Raji (cell line): ENCODE results near the gene ARID1B.

Experiments used
- POLR2A ChIP-seq: IDR thresholded peaks from 2 replicates; pipeline ENCODE4 v1.6.1; 2011; ENCODE audit warnings: low read depth, low read length, control low read depth; ENCODE audit not compliant: insufficient read depth

The ARID1B gene

DNA sequence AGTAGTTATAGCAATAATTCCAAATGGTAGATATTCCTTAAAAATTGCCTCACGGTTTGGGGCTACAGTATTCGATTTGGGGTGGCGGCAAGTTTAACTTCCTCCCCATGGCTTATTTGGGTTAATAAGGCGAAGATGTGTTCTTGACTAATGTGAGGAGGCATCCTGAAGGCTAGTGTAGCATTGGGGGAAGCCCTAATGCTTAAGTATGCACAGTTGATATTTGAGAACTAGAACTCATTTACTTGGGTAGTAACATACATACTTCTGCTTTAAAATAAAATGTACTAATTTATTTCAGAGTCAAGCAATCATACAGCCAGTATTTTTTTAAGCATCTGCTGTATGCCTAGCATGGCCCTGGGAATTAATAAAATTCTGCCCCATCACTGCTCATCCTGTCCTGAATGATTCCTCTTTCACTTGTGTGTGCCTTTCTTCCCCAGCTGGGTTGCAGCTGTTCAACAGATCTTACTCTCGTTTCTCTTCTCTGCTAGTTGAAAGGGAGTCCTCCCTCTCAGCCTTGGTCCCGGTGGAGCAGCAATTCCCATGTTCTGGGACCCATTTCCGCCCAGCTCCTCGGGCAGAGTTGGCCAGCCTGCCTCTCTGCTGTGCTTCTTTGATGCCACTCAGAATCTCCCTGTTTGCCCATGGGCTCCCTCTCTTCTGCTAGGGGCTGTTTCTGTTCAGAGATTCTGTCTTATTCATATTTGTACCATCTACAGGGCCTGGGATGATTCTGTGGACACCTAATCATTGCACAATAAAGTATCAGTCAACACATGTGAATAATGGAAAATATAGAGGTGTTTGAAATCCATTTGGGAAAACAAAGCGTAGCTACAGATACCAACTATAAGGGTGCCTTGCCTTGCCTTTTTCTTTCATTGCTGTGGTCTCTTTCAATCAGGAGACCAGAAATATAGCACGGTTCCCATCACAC lies 104.8 kb downstream of the ARID1B start:
- TF ChIP-seq POLR2A = no peak

DNA sequence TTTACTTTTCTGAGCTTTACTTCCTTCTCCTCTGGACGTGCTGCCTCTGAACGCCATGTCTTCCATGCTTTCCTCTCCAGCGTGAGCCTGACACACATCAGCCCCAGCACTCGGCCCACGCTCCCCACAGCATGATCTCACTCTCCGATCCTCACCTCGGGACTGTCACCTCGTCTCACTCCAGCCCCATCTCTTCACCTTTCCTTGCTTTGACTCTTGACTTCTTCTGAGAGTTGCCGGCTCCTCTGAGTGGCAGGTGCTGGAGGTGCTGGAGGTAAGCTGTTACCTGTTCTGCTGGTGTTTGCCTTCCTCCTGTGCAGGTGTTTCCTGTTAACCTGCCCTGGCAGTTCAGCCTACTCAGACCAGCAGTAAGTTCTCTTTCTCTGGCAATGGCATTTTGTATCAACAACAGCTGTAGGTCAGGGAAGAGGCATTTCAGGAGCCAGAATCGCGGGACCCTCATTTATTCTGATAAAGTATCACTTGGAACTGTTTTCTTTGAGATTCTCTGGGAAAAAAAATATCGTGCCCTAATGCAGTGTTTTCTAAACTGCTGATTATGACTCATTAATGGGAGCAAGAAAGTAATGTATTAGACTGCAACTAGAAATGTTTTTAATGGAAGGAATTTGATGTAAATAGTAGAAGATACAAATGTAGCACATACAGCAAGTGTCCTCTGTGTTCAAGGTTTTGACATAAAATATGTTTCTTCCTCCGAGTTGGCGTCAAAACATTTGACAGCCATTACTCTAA lies 106.5 kb downstream of the ARID1B start:
- no peak for TF ChIP-seq POLR2A

- no peak for TF ChIP-seq POLR2A
Measured at GRCh38 chr6:156884306-156884705, 107.1 kb downstream of the ARID1B start.

GRCh38 chr6:156885562-156885961 lies 108.4 kb downstream of the ARID1B start:
- no peak for TF ChIP-seq POLR2A

DNA sequence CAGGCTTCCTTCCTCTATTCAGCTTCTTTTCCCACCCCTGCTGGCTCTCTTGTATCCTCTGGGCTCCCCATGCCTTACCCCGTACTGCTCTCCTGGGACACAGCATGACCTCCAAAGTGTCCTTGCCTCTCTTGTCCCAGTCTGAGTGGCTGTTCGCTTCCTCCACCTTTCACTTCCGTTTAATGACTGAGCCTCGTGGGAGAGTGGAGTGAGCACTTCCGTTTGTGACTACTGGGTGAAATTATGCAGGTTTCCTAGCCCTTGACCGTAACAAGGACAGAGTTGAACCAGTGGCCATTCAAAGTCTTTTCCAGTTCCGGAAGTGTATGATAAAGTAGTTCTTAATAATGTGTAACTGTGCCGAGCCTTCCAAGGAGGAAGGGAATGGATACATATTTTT lies 109.2 kb downstream of the ARID1B start:
- TF ChIP-seq POLR2A = no peak

- no peak for TF ChIP-seq POLR2A
Measured at GRCh38 chr6:156887623-156888269, 110.6 kb downstream of the ARID1B start.

DNA sequence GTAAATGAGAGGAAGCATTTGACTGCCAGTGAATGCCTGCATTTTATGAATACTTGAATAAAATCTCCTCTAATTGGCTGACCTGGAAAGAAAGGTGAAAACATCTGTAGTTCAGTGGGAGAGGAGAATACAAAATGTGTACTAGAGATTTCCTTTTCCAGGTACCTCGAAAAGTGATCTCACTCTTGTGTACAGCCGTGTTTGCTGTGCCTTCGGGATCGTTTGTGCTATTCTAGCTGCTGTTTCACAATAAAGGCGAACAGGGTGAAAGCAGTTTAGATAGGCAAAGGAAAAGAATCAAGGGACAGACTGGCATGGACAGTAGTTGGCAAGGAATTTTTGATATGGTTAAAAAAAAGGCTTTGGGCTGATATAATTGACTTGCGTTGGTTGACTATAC lies 112.3 kb downstream of the ARID1B start:
- no peak for TF ChIP-seq POLR2A

GRCh38 chr6:156889986-156890385 lies 112.8 kb downstream of the ARID1B start:
- TF ChIP-seq POLR2A = no peak

GRCh38 chr6:156890627-156891314 lies 113.6 kb downstream of the ARID1B start:
- no peak for TF ChIP-seq POLR2A

DNA sequence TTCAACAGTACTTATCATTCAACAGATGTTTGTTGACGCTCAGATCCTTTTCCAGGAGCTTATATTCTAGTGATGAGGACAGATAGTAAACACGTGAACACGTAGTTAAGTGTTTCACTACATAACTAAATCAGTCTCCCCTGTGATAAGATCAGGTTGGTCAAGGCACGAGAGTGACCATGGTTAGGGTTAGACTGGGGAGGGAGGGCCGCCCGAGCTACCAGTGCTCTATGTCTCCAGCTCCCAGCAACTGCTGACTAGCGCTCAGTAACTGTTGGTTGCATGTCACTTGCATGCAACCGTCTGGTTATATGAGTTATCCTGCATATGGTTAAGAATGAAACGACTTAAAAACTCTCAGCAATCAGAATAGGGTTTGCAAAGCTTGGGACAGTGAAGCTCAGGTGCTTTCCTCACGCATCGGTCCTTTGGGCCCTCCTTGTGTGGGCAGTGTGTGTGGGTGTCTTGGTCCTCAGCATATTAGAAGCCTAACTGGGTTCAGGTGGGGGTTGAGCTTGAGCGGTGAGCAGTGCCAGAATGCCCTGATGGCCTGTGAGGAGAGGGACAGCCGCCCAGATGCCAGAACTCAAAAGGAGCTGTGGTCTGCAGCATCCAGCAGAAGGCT lies 120.8 kb downstream of the ARID1B start:
- TF ChIP-seq POLR2A = no peak

DNA sequence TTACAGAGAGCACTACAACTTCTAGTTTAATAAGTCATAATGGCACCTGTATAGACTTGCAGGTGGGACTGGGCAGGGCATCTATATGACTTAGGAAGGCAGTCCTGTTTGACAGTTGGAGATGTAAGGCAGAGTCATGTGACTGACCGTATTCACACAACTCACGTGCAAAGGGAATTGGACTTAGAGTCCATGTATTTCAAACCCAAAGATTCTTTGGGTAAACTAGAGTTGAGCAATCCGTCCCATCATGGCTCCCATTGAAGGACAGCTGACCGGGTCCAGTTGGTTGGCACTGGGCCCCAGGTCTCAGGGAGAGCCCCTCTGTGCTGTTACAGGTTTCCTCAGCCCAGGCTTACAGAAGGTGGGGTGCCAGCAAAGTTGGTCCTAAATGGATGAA lies 121.9 kb downstream of the ARID1B start:
- TF ChIP-seq POLR2A = no peak

- no peak for TF ChIP-seq POLR2A
Measured at GRCh38 chr6:156899532-156900135, 122.5 kb downstream of the ARID1B start.

DNA sequence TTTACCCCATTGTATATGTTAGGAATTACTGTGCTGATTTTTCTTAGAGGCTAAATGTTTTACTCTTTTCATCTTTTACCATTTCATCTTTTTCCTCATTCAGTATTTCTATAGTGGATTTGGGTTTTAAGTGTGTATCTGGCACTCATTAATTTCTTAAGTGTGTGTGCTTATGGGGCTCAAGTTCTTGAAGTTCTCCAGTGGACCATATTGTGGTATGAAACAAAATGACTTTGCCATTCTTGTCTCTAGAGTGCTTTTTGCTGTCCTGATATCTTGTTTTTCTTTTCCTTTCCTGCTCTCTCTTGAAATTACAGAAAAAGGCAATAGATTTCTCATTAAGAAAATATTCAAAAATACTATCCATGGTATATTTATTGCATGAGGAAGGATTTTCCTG lies 123.1 kb downstream of the ARID1B start:
- TF ChIP-seq POLR2A = no peak

GRCh38 chr6:156901309-156902019 lies 124.3 kb downstream of the ARID1B start:
- TF ChIP-seq POLR2A = no peak

- no peak for TF ChIP-seq POLR2A
Measured at GRCh38 chr6:156902782-156903181, 125.6 kb downstream of the ARID1B start.
